HCT116 (cell line): ENCODE data around the gene PAX1. TPM values are rescaled to one million over a fixed set of nuclear protein-coding genes. Genes with fewer than 3 reads are reported as not detected.

Experiments
- ATAC-seq: fragments of 200-7000 bp; cut with Tn5 transposase; 2 replicates; pipeline ENCODE4 v1.9.1; 2020; ENCODE audit warnings: mild to moderate bottlenecking, moderate library complexity
- BruUV-seq: library from RNA; stranded (reverse); fragments of 400-500 nt; replicated peaks from 2 replicates; lab custom pipeline; 2021; lab: Mats Ljungman, UMichigan
- CTCF ChIA-PET: fragments of 300-600 bp; sonication (Branson Sonifier 250); formaldehyde crosslinking; loops from one replicate; lab custom pipeline; 2021; ENCODE audit warnings: antibody characterized with exemption; lab: Charles Lee
- POLR2A ChIA-PET: fragments of 300-600, 350-600 bp; sonication (Branson Sonifier 250); formaldehyde crosslinking; loops from one replicate; lab custom pipeline; 2021; ENCODE audit warnings: antibody characterized with exemption; lab: Charles Lee
- RAD21 ChIA-PET, 2 experiments: fragments of 300-600 bp; sonication (Branson Sonifier 250); formaldehyde crosslinking; loops; one replicate each; lab custom pipeline; 2023; ENCODE audit warnings: low total read pairs in 2 of 2; ENCODE audit not compliant: uncharacterized antibody in 2 of 2, unreplicated experiment in 2 of 2, low non-redundant PET in 1 of 2; lab: Charles Lee
- DNase-seq: peaks from one replicate; pipeline ENCODE4 v3.0.0-alpha.2; 2010; ENCODE audit warnings: low read depth, low spot score
- H2AFZ ChIP-seq: fragments of 200-600 bp; shearing (Covaris generic), sonication (generic); 2 replicates; pipeline ENCODE4 v1.6.1; 2017; ENCODE audit warnings: low read depth, mixed run types, mixed read lengths, antibody characterized with exemption, low read length; ENCODE audit not compliant: poor library complexity, severe bottlenecking
- H3K27ac ChIP-seq: 2 replicates; pipeline ENCODE4 v1.5.1; 2012; ENCODE audit warnings: low read depth, low read length
- H3K27me3 ChIP-seq: fragments of 200-600 bp; sonication (generic); 2 replicates; pipeline ENCODE4 v1.6.1; 2016; ENCODE audit warnings: mixed run types, low read length, mixed read lengths; ENCODE audit not compliant: insufficient read depth
- H3K36me3 ChIP-seq, 2 experiments: fragments of 200-500 bp in 1 of 2; fragments of 200-600 bp in 1 of 2; sonication (Bioruptor generic) in 1 of 2; sonication (generic) in 1 of 2; 2 replicates each; pipeline versions ENCODE4 v1.5.1 to v1.6.1; 2014 to 2016; ENCODE audit warnings: low read length in 2 of 2, inconsistent platforms in 1 of 2, mixed read lengths in 1 of 2, mixed run types in 1 of 2; ENCODE audit not compliant: insufficient read depth in 2 of 2, control insufficient read depth in 1 of 2
- H3K4me1 ChIP-seq, 2 experiments: fragments of 200-600 bp in 1 of 2; sonication (generic) in 1 of 2; 2 replicates each; pipeline versions ENCODE4 v1.5.1 to v1.6.1; 2012 to 2017; ENCODE audit warnings: low read length in 2 of 2, inconsistent platforms in 1 of 2, mild to moderate bottlenecking in 1 of 2, mixed read lengths in 1 of 2, mixed run types in 1 of 2, moderate library complexity in 1 of 2; ENCODE audit not compliant: insufficient read depth in 2 of 2, control insufficient read depth in 1 of 2
- H3K4me2 ChIP-seq: fragments of 200-600 bp; sonication (generic); 2 replicates; pipeline ENCODE4 v1.6.1; 2017; ENCODE audit warnings: mixed run types, low read length, mixed read lengths
- H3K4me3 ChIP-seq, 2 experiments: fragments of 200-600 bp in 1 of 2; sonication (generic) in 1 of 2; replicated peaks in 1 of 2; 2 replicates each; pipeline ENCODE4 v1.5.1; 2011 to 2016; ENCODE audit warnings: low read length in 2 of 2, control low read depth in 1 of 2, low read depth in 1 of 2, mild to moderate bottlenecking in 1 of 2, mixed read lengths in 1 of 2, mixed run types in 1 of 2
- H3K79me2 ChIP-seq: fragments of 200-600 bp; sonication (generic); 2 replicates; pipeline ENCODE4 v1.6.1; 2017; ENCODE audit warnings: mild to moderate bottlenecking, mixed run types, low read length, moderate library complexity, mixed read lengths; ENCODE audit not compliant: insufficient read depth
- H3K9ac ChIP-seq: fragments of 200-600 bp; sonication (generic); 2 replicates; pipeline ENCODE4 v1.6.1; 2016; ENCODE audit warnings: low read length, mixed read lengths
- H3K9me2 ChIP-seq: fragments of 200-600 bp; sonication (generic), shearing (Covaris generic); 2 replicates; pipeline ENCODE4 v1.6.1; 2017; ENCODE audit warnings: mixed run types, mild to moderate bottlenecking, moderate library complexity; ENCODE audit not compliant: insufficient read depth
- H3K9me3 ChIP-seq, 2 experiments: fragments of 200-500 bp in 1 of 2; fragments of 200-600 bp in 1 of 2; sonication (Bioruptor generic) in 1 of 2; sonication (generic) in 1 of 2; 2 replicates each; pipeline ENCODE4 v1.6.1; 2014 to 2017; ENCODE audit warnings: low read length in 2 of 2, mixed read lengths in 2 of 2, inconsistent platforms in 1 of 2, low read depth in 1 of 2, mild to moderate bottlenecking in 1 of 2, mixed run types in 1 of 2, moderate library complexity in 1 of 2; ENCODE audit not compliant: control insufficient read depth in 1 of 2, insufficient read depth in 1 of 2
- H4K20me1 ChIP-seq: fragments of 200-600 bp; sonication (generic), shearing (Covaris generic); 2 replicates; pipeline ENCODE4 v1.6.1; 2017; ENCODE audit warnings: mixed run types, mild to moderate bottlenecking, moderate library complexity; ENCODE audit not compliant: insufficient read depth
- CBX3 ChIP-seq: IDR thresholded peaks from 2 replicates; pipeline ENCODE4 v1.6.1; 2012; ENCODE audit warnings: low read depth
- EGR1 ChIP-seq: IDR thresholded peaks from 2 replicates; pipeline ENCODE4 v1.6.1; 2012; ENCODE audit warnings: low read depth
- ELF1 ChIP-seq: IDR thresholded peaks from 2 replicates; pipeline ENCODE4 v1.6.1; 2012; ENCODE audit warnings: low read depth, borderline replicate concordance
- EZH2phosphoT487 ChIP-seq: fragments of 200-600 bp; IDR thresholded peaks from 2 replicates; pipeline ENCODE4 v1.6.1; 2018; ENCODE audit warnings: antibody characterized with exemption, borderline replicate concordance
- JUND ChIP-seq: IDR thresholded peaks from 2 replicates; pipeline ENCODE4 v1.6.1; 2012
- POLR2A ChIP-seq: IDR thresholded peaks from 2 replicates; pipeline ENCODE4 v1.7.0; 2011; ENCODE audit warnings: borderline replicate concordance; ENCODE audit not compliant: insufficient read depth, insufficient read length; ENCODE audit errors: extremely low read depth
- POLR2AphosphoS5 ChIP-seq: IDR thresholded peaks from 2 replicates; pipeline ENCODE4 v1.6.1; 2011; ENCODE audit warnings: mild to moderate bottlenecking, low read depth, low read length, moderate library complexity
- YY1 ChIP-seq: IDR thresholded peaks from 2 replicates; pipeline ENCODE4 v1.6.1; 2011; ENCODE audit warnings: low read length, low read depth, moderate library complexity, mild to moderate bottlenecking; ENCODE audit not compliant: insufficient replicate concordance; ENCODE audit errors: extremely low read depth
- ZBTB33 ChIP-seq: IDR thresholded peaks from 2 replicates; pipeline ENCODE4 v1.6.1; 2011; ENCODE audit warnings: mild to moderate bottlenecking, low read length, moderate library complexity; ENCODE audit not compliant: insufficient replicate concordance; ENCODE audit errors: extremely low read depth
- ZFX ChIP-seq: fragments of 450-650 bp; IDR thresholded peaks from 2 replicates; pipeline ENCODE4 v1.6.1; 2017
- ZNF274 ChIP-seq: fragments of 200-500 bp; sonication (Bioruptor generic); IDR thresholded peaks from 2 replicates; pipeline ENCODE4 v1.6.1; 2014; ENCODE audit warnings: mild to moderate bottlenecking, low read depth, low read length, inconsistent platforms
- intact Hi-C: fragments of 100-400 bp; cut with micrococcal nuclease; formaldehyde crosslinking; loops from 2 replicates; pipeline ENCODE4 v1.10.0; 2022
- total RNA-seq: library from RNA; stranded (reverse); gene quantifications from one replicate; pipeline ENCODE4 v1.2.1, GENCODE V29; 2021; ENCODE audit not compliant: unreplicated experiment
- TF ChIP-seq, protein P1 (sequence below), 3 experiments: fragments of 200-600 bp in 1 of 3; sonication (generic) in 1 of 3; IDR thresholded peaks in 2 of 3; conservative IDR thresholded peaks in 1 of 3; 2 replicates each; pipeline ENCODE4 v1.5.1; 2012 to 2017; ENCODE audit warnings: low read depth in 2 of 3, low read length in 2 of 3, antibody characterized with exemption in 1 of 3, borderline replicate concordance in 1 of 3, control low read depth in 1 of 3, mild to moderate bottlenecking in 1 of 3, mixed read lengths in 1 of 3, mixed run types in 1 of 3, moderate library complexity in 1 of 3; ENCODE audit not compliant: insufficient read depth in 1 of 3
- TF ChIP-seq, protein P2 (sequence below): IDR thresholded peaks from 2 replicates; pipeline ENCODE4 v1.6.1; 2012
- TF ChIP-seq, protein P3 (sequence below): IDR thresholded peaks from 2 replicates; pipeline ENCODE4 v1.6.1; 2012

The PAX1 gene
- total RNA-seq, 1 experiment from 2014 or later = not detected

GRCh38 chr20:21670981-21671380 lies 34.5 kb upstream of the PAX1 start:
- H3K79me2 ChIP-seq = no peaks in the 10 kb centered on the region
- ChIA-PET RAD21 (no interaction called here), POLR2A (no interaction called here), CTCF (no interaction called here)
- H3K36me3 ChIP-seq = no peaks in the 10 kb centered on the region
- no peaks in the 10 kb centered on the region for H3K9me2 ChIP-seq
- H2AFZ ChIP-seq = no peak overlapping the region
- no peak overlapping the region for H3K27ac ChIP-seq
- TF ChIP-seq POLR2A = no peak
- TF ChIP-seq POLR2AphosphoS5 = no peak
- no peak for TF ChIP-seq EGR1
- TF ChIP-seq, protein P1, sequence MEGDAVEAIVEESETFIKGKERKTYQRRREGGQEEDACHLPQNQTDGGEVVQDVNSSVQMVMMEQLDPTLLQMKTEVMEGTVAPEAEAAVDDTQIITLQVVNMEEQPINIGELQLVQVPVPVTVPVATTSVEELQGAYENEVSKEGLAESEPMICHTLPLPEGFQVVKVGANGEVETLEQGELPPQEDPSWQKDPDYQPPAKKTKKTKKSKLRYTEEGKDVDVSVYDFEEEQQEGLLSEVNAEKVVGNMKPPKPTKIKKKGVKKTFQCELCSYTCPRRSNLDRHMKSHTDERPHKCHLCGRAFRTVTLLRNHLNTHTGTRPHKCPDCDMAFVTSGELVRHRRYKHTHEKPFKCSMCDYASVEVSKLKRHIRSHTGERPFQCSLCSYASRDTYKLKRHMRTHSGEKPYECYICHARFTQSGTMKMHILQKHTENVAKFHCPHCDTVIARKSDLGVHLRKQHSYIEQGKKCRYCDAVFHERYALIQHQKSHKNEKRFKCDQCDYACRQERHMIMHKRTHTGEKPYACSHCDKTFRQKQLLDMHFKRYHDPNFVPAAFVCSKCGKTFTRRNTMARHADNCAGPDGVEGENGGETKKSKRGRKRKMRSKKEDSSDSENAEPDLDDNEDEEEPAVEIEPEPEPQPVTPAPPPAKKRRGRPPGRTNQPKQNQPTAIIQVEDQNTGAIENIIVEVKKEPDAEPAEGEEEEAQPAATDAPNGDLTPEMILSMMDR (IDR thresholded peaks at IDR 0.05 in 2 of 3, conservative IDR thresholded peaks at IDR 0.05 in 1 of 3; ENCODE audit: borderline replicate concordance in 1 of 3, insufficient read depth in 1 of 3, low read depth in 2 of 3, low read length in 2 of 3) = no peak
- no peak for TF ChIP-seq ZNF274
- H3K4me2 ChIP-seq = no peak overlapping the region
- BruUV-seq = no TSS peak
- H3K4me3 ChIP-seq = no peak overlapping the region
- H4K20me1 ChIP-seq = no peaks in the 10 kb centered on the region
- no peaks in the 10 kb centered on the region for H3K4me1 ChIP-seq
- intact Hi-C loops = no loop called here
- ATAC-seq (no peak), DNase-seq (no peak)
- H3K27me3 ChIP-seq = no peaks in the 10 kb centered on the region
- no peaks in the 10 kb centered on the region for H3K9me3 ChIP-seq
- H3K9ac ChIP-seq = no peak overlapping the region

DNA sequence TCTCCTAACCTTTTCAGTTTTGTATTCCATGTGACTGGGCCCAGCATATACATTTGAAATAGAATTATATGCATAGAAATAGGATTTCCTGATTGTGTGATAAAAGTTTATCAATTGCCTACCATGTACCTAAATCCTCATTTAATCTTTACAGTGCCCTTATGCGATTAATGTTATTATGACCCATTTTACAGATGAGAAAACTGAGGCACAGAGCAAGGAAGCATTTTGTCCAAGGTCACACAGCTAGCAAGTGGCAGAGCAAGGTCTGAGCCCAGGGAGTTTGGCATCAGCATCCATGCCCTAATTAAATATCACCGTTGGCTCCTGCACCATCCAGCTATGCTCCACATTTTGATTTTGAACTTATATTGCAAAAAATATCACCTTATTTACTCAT lies 28.2 kb upstream of the PAX1 start:
- Histone ChIP-seq H3K79me2 (no peaks in the 10 kb centered on the region), H3K4me2 (no peak overlapping the region), H3K9me3 (no peaks in the 10 kb centered on the region), H3K9me2 (no peaks in the 10 kb centered on the region), H2AFZ (no peak overlapping the region), H3K36me3 (no peaks in the 10 kb centered on the region), H3K4me1 (no peaks in the 10 kb centered on the region), H3K4me3 (no peak overlapping the region), H3K27me3 (no peaks in the 10 kb centered on the region), H3K9ac (no peak overlapping the region), H3K27ac (no peak overlapping the region), H4K20me1 (no peaks in the 10 kb centered on the region)
- no peak for DNase-seq
- ChIA-PET POLR2A (no interaction called here), RAD21 (no interaction called here), CTCF (no interaction called here)
- intact Hi-C loops = no loop called here
- BruUV-seq = no TSS peak
- ATAC-seq = no peak
- TF ChIP-seq EZH2phosphoT487 (no peak), ZNF274 (no peak), CBX3 (no peak), YY1 (no peak), EGR1 (no peak), ELF1 (no peak), ZFX (no peak), ZBTB33 (no peak), JUND (no peak), POLR2AphosphoS5 (no peak)
- TF ChIP-seq, protein P2, sequence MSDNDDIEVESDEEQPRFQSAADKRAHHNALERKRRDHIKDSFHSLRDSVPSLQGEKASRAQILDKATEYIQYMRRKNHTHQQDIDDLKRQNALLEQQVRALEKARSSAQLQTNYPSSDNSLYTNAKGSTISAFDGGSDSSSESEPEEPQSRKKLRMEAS = no peak
- TF ChIP-seq, protein P3, sequence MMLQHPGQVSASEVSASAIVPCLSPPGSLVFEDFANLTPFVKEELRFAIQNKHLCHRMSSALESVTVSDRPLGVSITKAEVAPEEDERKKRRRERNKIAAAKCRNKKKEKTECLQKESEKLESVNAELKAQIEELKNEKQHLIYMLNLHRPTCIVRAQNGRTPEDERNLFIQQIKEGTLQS = no peak
